ENCODE measurements around the gene GRID1.

GRID1 gene

DNA sequence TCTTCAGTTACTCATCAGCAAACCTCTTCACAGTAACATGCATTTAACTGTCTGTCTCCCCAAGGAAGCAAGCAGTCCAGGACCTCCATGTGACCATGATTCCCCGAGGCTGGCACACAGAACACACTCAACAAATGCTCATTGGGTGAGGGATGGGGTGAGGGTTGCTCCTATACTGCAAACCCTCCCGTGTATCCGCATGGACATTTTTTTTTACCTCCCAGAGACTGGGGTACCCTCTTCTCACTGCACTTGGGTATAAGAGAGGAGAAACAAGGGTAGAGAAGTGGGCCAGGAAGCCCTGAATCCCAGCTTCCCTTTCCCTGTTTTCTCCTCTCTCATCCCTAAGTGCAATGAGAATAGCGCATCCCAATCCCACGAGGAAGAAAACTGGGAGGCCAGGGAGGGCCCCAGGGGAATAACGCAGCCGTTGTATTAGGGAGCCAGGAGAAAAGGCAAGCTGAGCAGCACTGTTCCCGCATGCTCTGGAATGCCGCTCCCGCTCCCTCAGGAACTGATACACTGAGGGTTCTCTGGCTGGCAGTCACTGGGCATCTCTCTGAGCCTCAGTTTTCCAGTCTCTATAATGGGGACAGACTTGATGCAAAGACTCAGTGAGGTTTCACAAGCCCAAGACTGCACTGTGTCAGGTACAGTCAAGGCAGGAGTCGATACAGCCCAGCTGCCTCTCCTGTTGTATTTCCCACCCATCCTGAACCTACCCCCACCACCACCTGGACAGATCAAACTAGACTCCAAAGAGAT lies 134.6 kb downstream of the GRID1 start:
- Mint-ChIP-seq H3K4me1 (no peaks in the 10 kb centered on the region), H3K27ac (no peak overlapping the region), H3K9me3 (peaks cover 0 to 3% of the 10 kb centered on the region in 2 donors), H3K27me3 (no peaks in the 10 kb centered on the region), H3K4me3 (no peak overlapping the region)
- DNase-seq (no peak), ATAC-seq (no peak)

DNA sequence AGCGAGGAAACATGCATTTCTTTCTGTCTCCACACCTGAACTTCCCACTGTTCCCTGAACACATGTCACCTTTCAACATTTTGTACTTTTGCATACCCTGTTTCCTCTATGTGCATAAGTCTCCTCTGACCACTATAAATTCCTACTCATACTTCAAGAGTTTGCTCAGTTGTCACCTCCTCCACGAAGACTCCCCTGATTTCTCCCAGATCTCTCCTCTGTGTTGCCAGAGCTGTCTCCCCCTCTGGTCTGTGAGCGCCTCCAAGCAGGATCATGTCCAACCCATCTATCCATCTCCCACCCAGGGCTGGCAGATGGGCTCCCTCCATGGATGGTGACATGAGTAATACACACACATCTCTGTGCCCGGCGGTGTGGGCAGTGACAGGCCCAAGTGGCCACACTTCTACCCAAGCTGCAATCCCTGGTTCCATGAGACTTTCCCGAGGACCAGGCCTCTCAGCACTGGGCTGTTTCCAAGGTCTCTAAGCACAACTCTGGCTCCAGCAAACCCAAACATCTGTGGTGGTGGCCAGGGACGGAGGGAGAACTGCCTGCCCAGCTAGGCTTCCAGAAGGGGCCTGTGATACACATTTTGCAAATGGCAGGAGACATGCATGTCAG lies 135.9 kb downstream of the GRID1 start:
- no peak overlapping the region for H3K4me3 Mint-ChIP-seq
- DNase-seq (no peak), ATAC-seq (no peak)
- H3K9me3 Mint-ChIP-seq: no peaks in the 10 kb centered on the region
- H3K27ac Mint-ChIP-seq: no peak overlapping the region
- no peaks in the 10 kb centered on the region for H3K27me3 Mint-ChIP-seq
- H3K4me1 Mint-ChIP-seq: no peaks in the 10 kb centered on the region

DNA sequence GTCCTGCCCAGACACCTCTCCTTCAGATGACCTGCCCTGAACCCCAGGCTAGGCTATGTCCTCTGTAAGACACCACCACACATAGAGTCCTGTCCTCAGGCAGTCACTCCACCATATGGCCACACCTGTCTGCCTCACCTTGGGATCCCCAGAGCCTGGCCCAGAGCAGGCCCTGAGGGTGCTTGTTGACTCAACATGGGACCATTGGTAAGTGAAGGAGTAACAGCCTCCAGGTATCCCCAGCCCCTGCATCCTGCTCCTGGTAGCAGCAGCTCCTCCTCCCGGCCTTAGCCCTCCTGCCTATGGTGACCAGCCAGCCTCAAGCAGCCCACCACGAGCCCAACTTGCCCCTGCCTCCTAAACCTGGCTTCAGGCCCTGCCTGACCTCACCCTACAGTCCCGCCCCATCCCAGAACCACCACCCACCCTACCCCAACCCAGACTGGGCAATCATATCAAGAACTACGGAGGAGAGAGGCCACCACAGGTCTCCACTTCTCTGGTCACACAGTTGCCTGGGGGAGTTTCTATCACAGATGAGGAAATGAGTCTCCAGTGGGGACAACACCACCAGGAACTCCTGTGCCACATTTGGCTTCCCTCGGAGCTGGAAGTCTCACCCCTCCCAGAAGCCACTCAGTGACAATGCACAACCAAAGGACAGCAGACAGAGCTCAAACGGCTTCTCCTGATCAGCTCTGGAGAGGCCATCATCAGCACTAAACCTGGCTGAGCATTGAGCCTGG lies 136.6 kb downstream of the GRID1 start:
- Mint-ChIP-seq H3K4me1 (no peaks in the 10 kb centered on the region), H3K27me3 (peaks cover 2% of the 10 kb centered on the region), H3K9me3 (no peaks in the 10 kb centered on the region), H3K27ac (no peak overlapping the region), H3K4me3 (no peak overlapping the region)
- DNase-seq: no peak
- no peak for ATAC-seq

DNA sequence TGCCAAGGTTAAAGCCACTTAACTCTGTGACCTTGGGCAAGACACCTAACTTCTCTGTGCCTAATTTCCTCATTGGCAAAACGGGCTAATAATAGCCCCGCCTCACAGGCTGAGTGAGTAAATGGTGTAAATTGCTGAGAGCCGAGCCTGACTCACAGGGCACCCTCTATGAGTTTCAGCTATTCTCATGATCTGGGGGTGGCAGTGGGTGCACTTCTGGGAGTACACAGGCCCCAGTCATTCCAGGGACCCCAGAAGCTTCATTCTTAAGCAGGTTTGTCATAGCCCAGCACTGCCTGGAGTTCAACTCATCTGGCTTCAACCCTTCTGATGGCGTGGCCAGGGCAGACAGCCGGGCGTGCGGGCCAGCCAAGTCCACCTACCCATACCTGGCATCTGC lies 137.2 kb downstream of the GRID1 start:
- Mint-ChIP-seq H3K9me3 (no peaks in the 10 kb centered on the region), H3K27me3 (peaks cover 8% of the 10 kb centered on the region), H3K4me1 (no peaks in the 10 kb centered on the region), H3K27ac (no peak overlapping the region), H3K4me3 (no peak overlapping the region)
- ATAC-seq (no peak), DNase-seq (no peak)

DNA sequence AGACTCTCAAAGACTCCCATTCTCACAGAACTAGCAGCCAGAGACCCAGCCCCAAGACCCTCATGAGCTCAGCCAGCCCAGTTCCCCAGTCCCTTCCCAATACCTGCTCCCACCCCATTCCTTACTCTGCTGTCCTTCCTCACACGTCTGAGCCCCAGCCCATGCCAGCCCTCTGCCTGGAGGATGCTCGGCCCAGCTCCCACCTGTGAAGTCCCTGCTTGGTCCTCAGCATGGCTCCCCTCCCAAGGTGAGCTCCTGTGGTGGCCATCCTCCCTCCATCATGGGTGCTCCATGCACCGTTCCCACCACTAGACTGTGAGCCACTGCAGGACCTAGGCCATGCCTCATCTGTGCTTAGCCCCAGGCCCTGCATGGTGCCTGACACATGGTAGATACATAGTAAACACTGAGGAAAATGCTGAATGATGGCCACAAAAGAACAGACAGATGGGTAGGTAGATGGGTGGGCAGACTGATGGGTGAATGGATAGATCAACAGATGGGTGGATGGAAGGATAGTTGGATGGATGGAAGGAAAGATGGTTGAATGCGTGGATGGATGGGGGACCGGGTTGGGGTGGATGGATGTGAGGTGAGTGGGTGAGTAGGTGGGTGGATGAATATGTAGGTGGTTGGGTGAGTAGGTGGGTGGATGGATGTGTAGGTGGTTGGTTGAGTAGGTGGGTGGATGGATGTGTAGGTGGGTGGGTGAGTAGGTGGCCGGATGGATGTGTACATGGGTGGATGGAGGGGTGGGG lies 138.9 kb downstream of the GRID1 start:
- no peak for ATAC-seq
- Mint-ChIP-seq H3K27me3 (peaks cover 10% of the 10 kb centered on the region), H3K4me1 (no peaks in the 10 kb centered on the region), H3K4me3 (no peak overlapping the region), H3K9me3 (no peaks in the 10 kb centered on the region), H3K27ac (no peak overlapping the region)
- no peak for DNase-seq

DNA sequence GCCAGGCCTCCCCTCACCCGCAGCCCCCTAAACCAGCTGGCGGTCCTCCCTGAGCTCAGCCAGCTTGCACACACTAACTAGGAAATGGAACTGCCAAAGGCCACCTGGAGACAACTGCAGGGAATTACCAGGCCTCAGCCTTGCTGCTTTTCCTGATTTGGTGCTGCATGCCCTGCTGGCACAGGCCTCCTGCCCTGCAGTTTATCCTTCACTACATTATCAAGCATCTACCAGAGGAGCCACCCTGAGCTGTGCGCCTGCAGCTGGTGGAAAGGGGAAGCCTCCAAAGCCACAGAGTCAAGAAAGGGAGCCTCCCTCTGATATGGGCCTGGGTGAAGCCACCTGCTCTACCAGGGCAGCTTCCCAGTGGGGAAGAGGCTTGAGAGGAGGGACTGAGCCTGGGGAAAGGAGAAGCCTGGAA lies 139.8 kb downstream of the GRID1 start:
- no peaks in the 10 kb centered on the region for H3K9me3 Mint-ChIP-seq
- no peak overlapping the region for H3K4me3 Mint-ChIP-seq
- H3K27ac Mint-ChIP-seq: peak overlapping the region; percentile 69 to 90
- H3K4me1 Mint-ChIP-seq: no peaks in the 10 kb centered on the region
- ATAC-seq: no peak
- no peak for DNase-seq
- H3K27me3 Mint-ChIP-seq: peaks cover 10% of the 10 kb centered on the region

DNA sequence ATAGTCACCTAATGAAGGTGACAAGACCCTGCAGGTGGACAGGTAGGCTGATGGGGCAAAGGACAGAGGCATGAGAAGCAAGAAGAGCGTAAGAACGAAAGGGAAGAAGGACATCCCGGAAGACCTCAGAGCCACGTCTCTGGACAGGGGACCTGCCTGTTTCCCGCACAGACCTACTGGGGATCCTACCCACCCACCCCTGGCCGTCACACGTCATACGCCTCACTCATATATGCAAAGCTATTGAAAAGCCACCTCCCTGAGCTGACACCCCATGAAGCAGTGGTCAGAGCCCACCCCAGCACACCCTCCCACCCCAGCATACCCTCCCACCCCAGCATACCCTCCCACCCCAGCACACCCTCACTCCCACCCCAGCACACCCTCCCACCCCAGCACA lies 140.6 kb downstream of the GRID1 start:
- Mint-ChIP-seq H3K4me3 (no peak overlapping the region), H3K4me1 (no peaks in the 10 kb centered on the region), H3K9me3 (no peaks in the 10 kb centered on the region), H3K27ac (no peak overlapping the region), H3K27me3 (peaks cover 16% of the 10 kb centered on the region)
- ATAC-seq (no peak), DNase-seq (no peak)

DNA sequence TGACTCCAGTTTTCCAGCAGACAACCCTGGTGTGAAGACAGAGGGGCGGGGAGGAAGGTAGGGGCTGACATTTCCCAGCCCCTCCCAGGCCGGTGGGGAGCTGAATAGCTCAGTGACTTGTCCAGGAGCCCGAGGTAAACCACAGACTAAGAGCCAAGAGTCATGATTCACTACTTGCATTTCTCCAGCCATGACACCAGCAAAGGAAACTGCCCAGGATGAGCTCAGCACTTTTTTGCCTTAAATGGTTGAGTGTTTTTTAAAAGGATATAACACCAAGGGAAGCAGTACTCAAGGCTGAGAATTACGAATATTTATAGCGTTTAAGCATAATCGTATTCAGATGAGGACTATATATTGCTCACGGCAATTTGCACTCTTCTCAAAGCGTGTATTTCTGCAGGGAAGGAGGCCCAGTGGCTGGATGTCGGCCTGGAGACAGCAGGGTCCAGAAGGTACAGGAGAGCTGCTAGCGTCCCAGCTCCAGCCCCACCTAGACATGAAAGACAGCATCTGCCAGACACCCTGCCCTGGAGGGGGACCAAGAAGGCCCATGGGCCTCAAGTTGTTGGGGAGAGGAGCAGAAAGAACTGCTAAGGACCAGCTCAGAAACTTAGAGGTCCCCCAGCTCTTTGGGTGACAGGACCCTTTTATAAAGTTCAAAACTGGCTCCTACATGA lies 141.4 kb downstream of the GRID1 start:
- Mint-ChIP-seq H3K4me3 (no peak overlapping the region), H3K27me3 (peaks cover 16% of the 10 kb centered on the region), H3K4me1 (no peaks in the 10 kb centered on the region), H3K27ac (peak overlapping the region in 1 of 2 donors; percentile 64), H3K9me3 (no peaks in the 10 kb centered on the region)
- DNase-seq (no peak), ATAC-seq (no peak)

DNA sequence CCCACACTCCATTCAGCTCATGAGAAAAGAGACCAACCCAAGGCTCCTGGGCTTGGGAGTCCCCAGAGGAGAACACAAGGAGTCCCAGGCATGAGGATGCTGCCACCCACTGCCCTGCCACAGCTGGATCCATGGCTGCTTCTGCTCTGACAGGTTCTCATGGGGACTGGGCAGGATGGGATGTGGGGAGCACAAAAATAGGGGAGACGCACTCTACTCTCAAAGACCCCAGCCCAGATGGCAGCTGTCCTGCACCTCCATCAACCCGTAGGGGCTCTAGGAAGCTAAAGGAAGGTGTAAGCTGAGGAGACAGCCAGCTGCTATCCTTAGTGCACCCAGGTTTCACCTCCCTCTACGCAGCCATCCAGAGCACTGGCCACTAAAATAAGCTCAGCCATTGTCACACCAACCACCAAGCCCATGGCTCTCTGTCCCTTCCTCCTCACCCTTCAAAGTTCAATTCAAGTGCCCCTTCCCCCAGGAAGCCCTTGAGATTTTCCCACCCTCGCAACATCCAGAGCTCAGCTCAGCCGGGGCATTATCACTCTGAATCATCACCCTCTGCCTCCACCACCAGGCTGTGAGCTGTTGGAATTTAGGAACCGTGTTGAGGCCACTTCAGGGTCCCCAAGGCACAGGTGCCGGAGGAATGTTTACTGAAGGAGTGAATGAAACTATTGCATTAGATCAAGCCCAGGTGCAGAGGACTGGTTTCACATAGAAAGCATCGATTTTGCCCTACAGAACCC lies 142.1 kb downstream of the GRID1 start:
- Mint-ChIP-seq H3K27ac (peak overlapping the region in 1 of 2 donors; percentile 64), H3K9me3 (no peaks in the 10 kb centered on the region), H3K27me3 (peaks cover 16% of the 10 kb centered on the region), H3K4me1 (no peaks in the 10 kb centered on the region), H3K4me3 (no peak overlapping the region)
- ATAC-seq (no peak), DNase-seq (no peak)

DNA sequence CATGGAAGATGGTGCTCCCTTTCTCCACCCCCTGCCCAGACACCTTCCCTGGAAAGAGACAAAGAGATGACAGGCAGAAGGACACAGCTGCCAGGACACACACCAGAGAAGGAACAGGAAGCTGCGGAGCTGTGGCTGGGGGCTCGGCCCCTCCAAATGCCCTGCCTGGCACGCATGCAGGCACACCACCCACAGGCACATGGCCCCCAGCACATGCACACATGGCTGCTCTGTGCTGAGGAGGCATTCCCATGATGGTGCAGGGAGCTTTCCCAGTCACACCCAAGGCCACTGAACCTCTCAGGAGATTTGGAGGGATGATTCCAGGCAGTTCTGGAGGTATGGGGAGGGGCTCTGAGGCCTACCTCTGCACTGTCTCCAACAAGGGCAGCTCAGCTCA lies 143.3 kb downstream of the GRID1 start:
- Mint-ChIP-seq H3K4me1 (no peaks in the 10 kb centered on the region), H3K9me3 (no peaks in the 10 kb centered on the region), H3K27ac (peak overlapping the region in 1 of 2 donors; percentile 33), H3K4me3 (no peak overlapping the region), H3K27me3 (peaks cover 16% of the 10 kb centered on the region)
- ATAC-seq (no peak), DNase-seq (no peak)

DNA sequence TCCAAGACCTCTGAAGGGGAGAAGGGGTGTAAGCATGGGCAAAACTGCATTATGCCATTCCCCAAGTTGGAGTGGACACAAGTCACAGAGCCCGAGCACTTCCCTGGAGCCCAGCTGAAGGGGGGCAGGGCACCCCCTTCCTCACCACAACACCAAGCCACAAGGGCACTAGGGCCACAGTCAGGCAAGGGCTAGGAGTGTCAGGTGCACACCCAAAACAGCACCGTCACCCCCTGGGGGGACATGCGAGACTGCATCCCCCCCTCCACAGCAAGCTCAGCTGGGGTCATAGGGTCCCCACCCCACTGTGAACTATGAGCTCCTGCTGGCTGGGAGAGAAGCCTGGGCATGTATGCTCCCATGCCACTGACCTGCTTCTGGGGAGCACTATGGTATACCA lies 143.9 kb downstream of the GRID1 start:
- Mint-ChIP-seq H3K4me3 (no peak overlapping the region), H3K27me3 (peaks cover 16% of the 10 kb centered on the region), H3K27ac (no peak overlapping the region), H3K4me1 (no peaks in the 10 kb centered on the region), H3K9me3 (no peaks in the 10 kb centered on the region)
- DNase-seq (no peak), ATAC-seq (no peak)

DNA sequence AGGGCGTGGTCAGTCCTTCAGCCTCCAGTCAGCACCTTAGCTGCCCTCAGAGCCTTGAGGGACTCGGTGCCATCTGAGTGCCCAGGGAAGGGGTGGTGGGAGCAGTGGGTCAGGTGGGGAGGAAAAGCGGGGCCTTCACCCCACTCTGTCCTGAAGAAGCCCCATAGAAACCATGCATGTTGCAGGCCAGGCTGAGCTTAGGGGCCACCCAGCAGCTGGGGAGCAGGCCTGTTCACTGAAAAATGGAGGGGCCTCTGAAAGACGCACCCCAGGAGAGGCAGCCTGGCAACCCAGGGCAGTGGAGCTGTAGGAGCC lies 144.3 kb downstream of the GRID1 start:
- no peak overlapping the region for H3K27ac Mint-ChIP-seq
- no peak for ATAC-seq

DNA sequence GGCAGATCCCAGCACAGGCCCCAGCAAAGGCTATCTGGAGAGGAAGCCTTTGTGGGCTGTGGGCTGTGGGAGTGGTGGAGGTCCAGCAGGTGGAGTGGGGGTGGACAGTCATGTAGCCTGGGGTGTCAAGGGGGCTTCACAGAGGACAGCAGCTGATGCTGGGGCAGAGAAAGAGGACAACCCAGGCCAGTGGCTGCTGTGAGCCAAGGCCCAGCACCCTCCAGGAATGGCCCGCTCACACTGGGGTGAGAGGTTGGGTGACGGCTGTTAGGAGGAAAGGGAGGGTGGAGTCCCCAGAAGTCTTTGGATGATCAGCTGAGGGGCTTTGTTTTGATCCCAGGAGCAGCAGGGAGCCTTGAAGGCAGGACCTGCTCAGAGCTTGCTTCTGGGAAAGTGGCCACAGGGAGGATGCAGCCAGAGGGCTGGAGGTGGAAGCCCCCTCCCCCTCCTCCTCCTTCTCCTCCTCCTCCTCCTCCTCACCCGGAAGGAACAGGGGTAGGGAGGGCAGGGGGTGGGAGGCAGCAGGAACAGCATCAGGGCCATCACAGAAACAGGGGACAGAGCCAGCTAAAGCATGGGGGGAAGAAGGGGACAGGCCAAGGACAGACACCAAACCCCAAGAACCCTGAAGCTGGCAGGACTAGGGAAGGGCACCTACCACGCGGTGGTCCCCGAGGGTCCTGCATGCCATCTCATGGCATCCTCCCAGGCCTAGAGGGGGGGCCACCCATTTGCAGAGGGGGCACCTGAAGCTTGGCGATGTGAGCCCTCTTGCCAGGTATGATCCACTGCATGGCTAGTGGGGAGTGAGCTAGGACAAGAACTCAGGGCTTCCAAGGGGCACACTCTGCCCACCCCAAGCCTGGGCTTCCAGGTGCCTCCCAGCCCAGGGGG lies 144.9 kb downstream of the GRID1 start:
- peaks cover 16% of the 10 kb centered on the region for H3K27me3 Mint-ChIP-seq
- no peaks in the 10 kb centered on the region for H3K9me3 Mint-ChIP-seq
- no peak for DNase-seq
- no peak overlapping the region for H3K4me3 Mint-ChIP-seq
- H3K4me1 Mint-ChIP-seq: no peaks in the 10 kb centered on the region
- no peak for ATAC-seq
- no peak overlapping the region for H3K27ac Mint-ChIP-seq

More for the DNA sequence above, 144.3 kb downstream of the GRID1 start:
- peaks cover 16% of the 10 kb centered on the region for H3K27me3 Mint-ChIP-seq
- H3K4me1 Mint-ChIP-seq: no peaks in the 10 kb centered on the region
- no peak for DNase-seq
- no peaks in the 10 kb centered on the region for H3K9me3 Mint-ChIP-seq
- no peak overlapping the region for H3K4me3 Mint-ChIP-seq

DNA sequence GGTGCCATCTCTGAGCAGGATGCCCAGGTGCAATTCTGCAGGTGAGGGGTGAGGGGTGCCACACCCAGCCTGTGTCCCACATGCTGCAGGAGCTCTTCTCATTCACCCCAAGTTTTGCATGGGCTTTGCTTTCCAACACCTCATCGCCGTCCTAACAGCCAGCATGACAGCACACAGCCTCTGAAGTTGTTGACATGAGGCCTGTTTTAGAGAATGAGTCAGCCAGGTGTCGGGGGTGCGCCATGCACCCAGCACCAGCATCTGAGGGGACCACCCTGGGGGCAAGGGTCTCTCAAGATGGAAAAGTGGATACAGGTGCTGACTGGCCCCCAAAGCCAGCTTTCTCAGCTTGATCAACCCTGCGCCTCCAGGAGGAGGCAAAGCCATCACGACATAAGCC lies 146.0 kb downstream of the GRID1 start:
- Mint-ChIP-seq H3K27ac (no peak overlapping the region), H3K4me1 (no peaks in the 10 kb centered on the region), H3K27me3 (peaks cover 16% of the 10 kb centered on the region), H3K9me3 (no peaks in the 10 kb centered on the region), H3K4me3 (no peak overlapping the region)
- ATAC-seq: no peak
- no peak for DNase-seq
